ENCODE results near the gene MOAP1.
"Not testable (repeated sequence)": the region's sequence is repeated elsewhere in the genome, so short reads cannot be mapped to it uniquely, and the experiment has no call there.

Gene MOAP1

DNA sequence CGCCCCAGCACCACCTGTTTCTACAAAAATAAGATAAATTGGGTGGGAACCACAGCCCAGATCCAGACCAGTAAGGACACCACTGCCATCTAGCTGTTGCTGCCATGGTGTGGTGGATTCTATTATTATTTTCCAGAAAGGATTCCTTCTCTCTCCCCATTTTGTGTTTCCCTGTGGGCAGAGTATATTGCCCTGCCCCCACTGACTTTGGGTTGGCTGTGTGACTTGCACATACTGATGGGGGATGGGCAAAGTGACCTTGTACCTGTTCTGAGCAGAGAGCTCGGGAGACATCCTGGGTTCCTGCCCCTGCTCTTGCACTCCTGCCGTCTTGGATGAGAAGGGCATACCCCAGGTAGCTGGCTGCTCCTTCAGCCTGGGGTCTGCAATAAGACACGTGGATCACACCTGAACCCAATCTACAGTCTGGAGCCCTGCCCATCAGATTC, 24.3 kb downstream of the MOAP1 start:
- no peak overlapping the region for H3K4me3 ChIP-seq (ENCODE audit: insufficient read depth in 1 of 2, low read depth in 1 of 2, low read length in 2 of 2)
- no peak overlapping the region for H3K4ac ChIP-seq (ENCODE audit: low read depth in 1 of 2, low read length in 2 of 2)
- peaks cover 3% of the 10 kb centered on the region for H3K4me1 ChIP-seq (ENCODE audit: control insufficient read depth, insufficient read depth, low read depth, low read length)
- no peaks in the 10 kb centered on the region for H3K27me3 ChIP-seq (ENCODE audit: control insufficient read depth in 1 of 2, insufficient read depth in 1 of 2, low read length in 2 of 2)
- H3K9me3 ChIP-seq (ENCODE audit: control insufficient read depth, low read length), result no peaks in the 10 kb centered on the region
- H3K79me1 ChIP-seq (replicated peaks; ENCODE audit: low read length, poor library complexity, severe bottlenecking), result no peaks in the 10 kb centered on the region
- no peak overlapping the region for H3K14ac ChIP-seq (ENCODE audit: low read length in 2 of 2)
- no peak overlapping the region for H3K18ac ChIP-seq (ENCODE audit: low read depth in 1 of 2, low read length in 2 of 2)
- no peak overlapping the region for H3K27ac ChIP-seq (ENCODE audit: low read length, poor library complexity, severe bottlenecking)
- no peak overlapping the region for H2BK5ac ChIP-seq (ENCODE audit: low read depth, low read length, poor library complexity, severe bottlenecking)
- no peak overlapping the region for H2BK15ac ChIP-seq (ENCODE audit: low read depth, poor library complexity, severe bottlenecking)
- H2AK5ac ChIP-seq (ENCODE audit: low read length, severe bottlenecking), result peak overlapping the region; percentile 43
- H3K4me2 ChIP-seq (ENCODE audit: low read length, poor library complexity, severe bottlenecking), result no peak overlapping the region
- H2AFZ ChIP-seq (ENCODE audit: low read depth, low read length), result no peak overlapping the region
- H3K23ac ChIP-seq (ENCODE audit: low read length in 2 of 2), result no peak overlapping the region
- H4K91ac ChIP-seq (ENCODE audit: low read length), result no peak overlapping the region
- no peak overlapping the region for H4K8ac ChIP-seq (ENCODE audit: low read length)
- no peaks in the 10 kb centered on the region for H3K36me3 ChIP-seq (ENCODE audit: control insufficient read depth in 1 of 2, insufficient read depth in 2 of 2, low read depth in 1 of 2, low read length in 2 of 2)
- no peak overlapping the region for H2BK12ac ChIP-seq (ENCODE audit: low read length in 2 of 2)
- no peak overlapping the region for H3K9ac ChIP-seq (ENCODE audit: low read length)
- no peak for DNase-seq
- 55% methylated on average over 3 of the region's 4 CpGs for WGBS
- no peak overlapping the region for H2BK120ac ChIP-seq (ENCODE audit: low read depth, low read length)

GRCh38 chr14:93159625-93160352, 24.9 kb downstream of the MOAP1 start:
- H3K4me1 ChIP-seq (ENCODE audit: control insufficient read depth, insufficient read depth, low read depth, low read length); H3K79me1 ChIP-seq (replicated peaks; ENCODE audit: low read length, poor library complexity, severe bottlenecking); H3K23ac ChIP-seq (ENCODE audit: low read length in 2 of 2); H3K9ac ChIP-seq (ENCODE audit: low read length); H2AK5ac ChIP-seq (ENCODE audit: low read length, severe bottlenecking); H2BK12ac ChIP-seq (ENCODE audit: low read length in 2 of 2); H3K18ac ChIP-seq (ENCODE audit: low read depth in 1 of 2, low read length in 2 of 2); H3K4ac ChIP-seq (ENCODE audit: low read depth in 1 of 2, low read length in 2 of 2); H3K9me3 ChIP-seq (ENCODE audit: control insufficient read depth, low read length); H2BK5ac ChIP-seq (ENCODE audit: low read depth, low read length, poor library complexity, severe bottlenecking); H2BK120ac ChIP-seq (ENCODE audit: low read depth, low read length); H2BK15ac ChIP-seq (ENCODE audit: low read depth, poor library complexity, severe bottlenecking); H3K27me3 ChIP-seq (ENCODE audit: control insufficient read depth in 1 of 2, insufficient read depth in 1 of 2, low read length in 2 of 2); H2AFZ ChIP-seq (ENCODE audit: low read depth, low read length); H3K36me3 ChIP-seq (ENCODE audit: control insufficient read depth in 1 of 2, insufficient read depth in 2 of 2, low read depth in 1 of 2, low read length in 2 of 2); H3K4me3 ChIP-seq (ENCODE audit: insufficient read depth in 1 of 2, low read depth in 1 of 2, low read length in 2 of 2); H4K8ac ChIP-seq (ENCODE audit: low read length); H3K27ac ChIP-seq (ENCODE audit: low read length, poor library complexity, severe bottlenecking); H4K91ac ChIP-seq (ENCODE audit: low read length); H3K14ac ChIP-seq (ENCODE audit: low read length in 2 of 2); DNase-seq; H3K4me2 ChIP-seq (ENCODE audit: low read length, poor library complexity, severe bottlenecking): not testable (repeated sequence)
- WGBS, result 77% methylated on average over 3 of the region's 5 CpGs

GRCh38 chr14:93158349-93158748, 26.3 kb downstream of the MOAP1 start:
- H2BK15ac ChIP-seq (ENCODE audit: low read depth, poor library complexity, severe bottlenecking); H3K4me1 ChIP-seq (ENCODE audit: control insufficient read depth, insufficient read depth, low read depth, low read length); H3K36me3 ChIP-seq (ENCODE audit: control insufficient read depth in 1 of 2, insufficient read depth in 2 of 2, low read depth in 1 of 2, low read length in 2 of 2); H2AK5ac ChIP-seq (ENCODE audit: low read length, severe bottlenecking); H3K27ac ChIP-seq (ENCODE audit: low read length, poor library complexity, severe bottlenecking); H4K91ac ChIP-seq (ENCODE audit: low read length); H2AFZ ChIP-seq (ENCODE audit: low read depth, low read length); H3K23ac ChIP-seq (ENCODE audit: low read length in 2 of 2); H3K9ac ChIP-seq (ENCODE audit: low read length); DNase-seq; H3K79me1 ChIP-seq (replicated peaks; ENCODE audit: low read length, poor library complexity, severe bottlenecking); H3K4me3 ChIP-seq (ENCODE audit: insufficient read depth in 1 of 2, low read depth in 1 of 2, low read length in 2 of 2); H2BK120ac ChIP-seq (ENCODE audit: low read depth, low read length); H4K8ac ChIP-seq (ENCODE audit: low read length); H3K9me3 ChIP-seq (ENCODE audit: control insufficient read depth, low read length); H2BK12ac ChIP-seq (ENCODE audit: low read length in 2 of 2); H3K4ac ChIP-seq (ENCODE audit: low read depth in 1 of 2, low read length in 2 of 2); H3K14ac ChIP-seq (ENCODE audit: low read length in 2 of 2); H3K4me2 ChIP-seq (ENCODE audit: low read length, poor library complexity, severe bottlenecking); H3K18ac ChIP-seq (ENCODE audit: low read depth in 1 of 2, low read length in 2 of 2); H3K27me3 ChIP-seq (ENCODE audit: control insufficient read depth in 1 of 2, insufficient read depth in 1 of 2, low read length in 2 of 2); H2BK5ac ChIP-seq (ENCODE audit: low read depth, low read length, poor library complexity, severe bottlenecking): not testable (repeated sequence)
- 100% methylated on average over 3 of the region's 7 CpGs for WGBS

DNA sequence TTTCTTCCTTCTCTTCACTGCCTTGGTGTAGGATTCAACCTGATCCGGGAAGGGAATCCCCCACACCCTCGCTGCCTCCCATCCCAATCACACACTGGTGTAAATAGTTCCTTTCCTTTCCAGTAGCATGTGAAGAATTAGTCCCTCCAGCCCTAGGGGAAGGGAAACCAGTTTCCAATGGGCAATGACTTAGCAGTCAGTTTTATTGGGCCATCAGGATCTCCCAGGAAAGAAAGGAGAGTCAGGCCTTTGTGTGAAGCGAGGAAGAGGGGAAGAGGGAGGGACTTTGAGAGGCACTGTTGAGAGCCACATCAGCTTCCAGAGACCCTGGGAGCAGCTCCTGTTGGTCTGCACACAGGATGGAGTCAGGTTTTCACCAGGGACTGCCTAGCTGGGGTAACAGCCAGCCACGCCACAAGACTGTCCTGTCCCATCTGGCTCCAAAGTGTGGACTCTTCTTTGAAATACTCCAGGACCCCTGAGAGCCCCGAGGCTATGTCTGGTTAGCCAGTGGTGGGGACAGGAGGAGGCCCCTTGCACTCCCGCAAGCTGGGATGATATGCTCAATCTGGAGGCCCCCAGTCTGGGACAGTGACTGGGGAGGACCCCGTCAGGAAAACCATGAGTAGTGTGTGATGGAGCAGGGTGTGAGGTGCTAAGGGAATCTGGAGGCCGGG, 27.9 kb downstream of the MOAP1 start:
- H2BK5ac ChIP-seq (ENCODE audit: low read depth, low read length, poor library complexity, severe bottlenecking), result no peak overlapping the region
- no peaks in the 10 kb centered on the region for H3K36me3 ChIP-seq (ENCODE audit: control insufficient read depth in 1 of 2, insufficient read depth in 2 of 2, low read depth in 1 of 2, low read length in 2 of 2)
- no peak overlapping the region for H2BK15ac ChIP-seq (ENCODE audit: low read depth, poor library complexity, severe bottlenecking)
- no peak overlapping the region for H3K4ac ChIP-seq (ENCODE audit: low read depth in 1 of 2, low read length in 2 of 2)
- H4K91ac ChIP-seq (ENCODE audit: low read length), result no peak overlapping the region
- no peak overlapping the region for H3K27ac ChIP-seq (ENCODE audit: low read length, poor library complexity, severe bottlenecking)
- no peak overlapping the region for H2AFZ ChIP-seq (ENCODE audit: low read depth, low read length)
- no peaks in the 10 kb centered on the region for H3K9me3 ChIP-seq (ENCODE audit: control insufficient read depth, low read length)
- H2AK5ac ChIP-seq (ENCODE audit: low read length, severe bottlenecking), result peak overlapping the region; percentile 45
- WGBS, result 74% methylated on average over 8 of the region's 8 CpGs
- no peak overlapping the region for H2BK120ac ChIP-seq (ENCODE audit: low read depth, low read length)
- no peak overlapping the region for H3K23ac ChIP-seq (ENCODE audit: low read length in 2 of 2)
- no peak overlapping the region for H3K14ac ChIP-seq (ENCODE audit: low read length in 2 of 2)
- DNase-seq, result no peak
- no peaks in the 10 kb centered on the region for H3K79me1 ChIP-seq (replicated peaks; ENCODE audit: low read length, poor library complexity, severe bottlenecking)
- peaks cover 3% of the 10 kb centered on the region for H3K4me1 ChIP-seq (ENCODE audit: control insufficient read depth, insufficient read depth, low read depth, low read length)
- H3K27me3 ChIP-seq (ENCODE audit: control insufficient read depth in 1 of 2, insufficient read depth in 1 of 2, low read length in 2 of 2), result no peaks in the 10 kb centered on the region
- H3K4me3 ChIP-seq (ENCODE audit: insufficient read depth in 1 of 2, low read depth in 1 of 2, low read length in 2 of 2), result no peak overlapping the region
- no peak overlapping the region for H2BK12ac ChIP-seq (ENCODE audit: low read length in 2 of 2)
- H3K4me2 ChIP-seq (ENCODE audit: low read length, poor library complexity, severe bottlenecking), result no peak overlapping the region
- H3K9ac ChIP-seq (ENCODE audit: low read length), result no peak overlapping the region
- H4K8ac ChIP-seq (ENCODE audit: low read length), result no peak overlapping the region
- H3K18ac ChIP-seq (ENCODE audit: low read depth in 1 of 2, low read length in 2 of 2), result no peak overlapping the region
